ENCODE results near the gene NUDC.
"Not testable (repeated sequence)": the region's sequence is repeated elsewhere in the genome, so short reads cannot be mapped to it uniquely, and the experiment has no call there.

The NUDC gene

GRCh38 chr1:26921540-26922430, at the start of gene NUDC:
Gene NUDC (plus strand): TSS chr1:26921743. CDS start chr1:26921849, 106 bp downstream.
- DNase-seq = peak; percentile 96

- not testable (repeated sequence) for DNase-seq
Measured at GRCh38 chr1:26873097-26873496, 48.4 kb upstream of the NUDC start.

GRCh38 chr1:26874896-26875295, 46.6 kb upstream of the NUDC start:
- DNase-seq = no peak

GRCh38 chr1:26877326-26877725, 44.2 kb upstream of the NUDC start:
- DNase-seq = no peak

- DNase-seq = no peak
Measured at GRCh38 chr1:26879793-26880192, 41.8 kb upstream of the NUDC start.

GRCh38 chr1:26881611-26882010, 39.9 kb upstream of the NUDC start:
- not testable (repeated sequence) for DNase-seq

GRCh38 chr1:26882696-26883463, 38.7 kb upstream of the NUDC start:
- DNase-seq = no peak

GRCh38 chr1:26887125-26887524, 34.4 kb upstream of the NUDC start:
- no peak for DNase-seq

GRCh38 chr1:26888231-26888630, 33.3 kb upstream of the NUDC start:
- no peak for DNase-seq

GRCh38 chr1:26889551-26890466, 31.7 kb upstream of the NUDC start, which contains the start of gene GPN2:
Gene GPN2 (minus strand): TSS chr1:26890283. CDS start chr1:26890096, 187 bp downstream.
- DNase-seq = peak; percentile 79

GRCh38 chr1:26890467-26890796, 31.1 kb upstream of the NUDC start:
- DNase-seq = no peak

GRCh38 chr1:26894263-26894662, 27.3 kb upstream of the NUDC start:
- DNase-seq = no peak

GRCh38 chr1:26897351-26897750, 24.2 kb upstream of the NUDC start:
- no peak for DNase-seq

- DNase-seq = peak; percentile 87
Measured at GRCh38 chr1:26900001-26900814, 21.3 kb upstream of the NUDC start, which contains the start of gene GPATCH3. Gene GPATCH3 (minus strand): TSS chr1:26900467. CDS start chr1:26900442, 25 bp downstream.

- no peak for DNase-seq
Measured at GRCh38 chr1:26900815-26901511, 20.6 kb upstream of the NUDC start.

GRCh38 chr1:26907071-26907917, 14.2 kb upstream of the NUDC start:
- no peak for DNase-seq

- no peak for DNase-seq
Measured at GRCh38 chr1:26909951-26910342, 11.6 kb upstream of the NUDC start.

- DNase-seq = no peak
Measured at GRCh38 chr1:26910343-26911160, 11.0 kb upstream of the NUDC start.
